ENCODE measurements around the gene NELFB. TPM values are rescaled to one million over a fixed set of nuclear protein-coding genes. Genes with fewer than 3 reads are reported as not detected.

Gene NELFB
- total RNA-seq, 1 donor from 2014 or later: 61.9 TPM

DNA sequence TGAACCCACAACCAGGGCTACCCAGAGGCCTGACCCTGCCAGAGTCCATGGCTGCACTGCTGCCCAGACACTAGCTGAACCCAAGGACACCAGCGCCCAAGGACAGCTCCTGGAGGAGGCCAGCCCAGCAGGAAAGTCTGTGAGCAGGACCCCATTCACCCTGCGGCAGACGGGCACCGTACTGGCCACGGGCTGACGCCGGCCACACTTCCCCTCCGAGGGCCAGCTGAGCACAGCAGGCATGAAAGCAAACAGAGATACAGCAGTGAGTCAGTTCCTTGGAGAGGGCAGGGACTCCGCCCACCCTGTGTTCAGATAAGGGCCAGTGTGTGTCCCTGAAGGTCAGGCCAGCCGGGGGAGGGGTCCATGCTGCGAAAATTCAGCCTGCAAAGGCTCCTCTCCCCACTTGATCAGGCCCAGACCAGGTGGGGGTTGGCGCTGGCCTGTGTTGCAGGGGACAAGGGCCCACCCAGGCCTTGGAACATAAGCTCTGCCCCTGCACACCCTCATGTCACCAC is 36.3 kb upstream of the NELFB start:
- Mint-ChIP-seq H3K27ac (peak overlapping the region; percentile 43), H3K36me3 (no peaks in the 10 kb centered on the region), H3K4me3 (peak overlapping the region; percentile 31), H3K27me3 (no peaks in the 10 kb centered on the region), H3K9me3 (no peaks in the 10 kb centered on the region), H3K4me1 (ENCODE audit: unreplicated experiment) (peaks cover 3% of the 10 kb centered on the region)
- TF ChIP-seq CTCF (conservative IDR thresholded peaks at IDR 0.05): no peak
- no peak for DNase-seq (ENCODE audit: extremely low spot score, unreplicated experiment)

DNA sequence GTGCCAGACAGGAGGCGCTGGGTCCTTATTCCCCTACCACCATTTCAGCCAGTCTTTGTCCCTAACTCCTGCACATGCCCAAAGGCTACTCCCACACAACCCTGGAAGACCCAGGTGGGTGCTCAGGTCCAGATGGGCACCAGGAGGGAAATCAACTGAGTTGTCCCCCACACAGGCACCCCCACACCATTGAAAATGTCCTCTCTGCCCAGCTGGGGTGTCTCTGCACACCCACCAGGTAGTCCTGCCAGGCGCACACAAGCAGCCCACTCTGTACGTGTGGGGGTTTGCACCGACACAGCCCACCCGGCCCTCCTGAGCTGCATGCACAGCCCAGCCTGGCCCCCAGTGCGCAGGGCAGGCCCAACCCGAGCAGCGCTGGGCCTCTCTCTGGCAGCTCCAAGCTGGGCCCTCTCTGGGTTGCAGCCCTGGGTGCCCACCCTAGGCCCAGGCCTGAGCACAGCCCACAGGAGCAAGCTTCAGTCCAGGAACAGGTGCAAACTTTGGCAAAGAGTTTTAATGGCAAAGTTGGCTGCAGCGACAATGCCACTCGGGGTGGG is 35.3 kb upstream of the NELFB start:
- no peaks in the 10 kb centered on the region for H3K27me3 Mint-ChIP-seq
- H3K4me1 Mint-ChIP-seq (ENCODE audit: unreplicated experiment): peaks cover 3% of the 10 kb centered on the region
- DNase-seq (ENCODE audit: extremely low spot score, unreplicated experiment): no peak
- H3K4me3 Mint-ChIP-seq: peak overlapping the region; percentile 58
- H3K36me3 Mint-ChIP-seq: no peaks in the 10 kb centered on the region
- no peak overlapping the region for H3K27ac Mint-ChIP-seq
- no peak for TF ChIP-seq CTCF (conservative IDR thresholded peaks at IDR 0.05)
- no peaks in the 10 kb centered on the region for H3K9me3 Mint-ChIP-seq

- Mint-ChIP-seq H3K27ac (no peak overlapping the region), H3K36me3 (no peaks in the 10 kb centered on the region), H3K4me3 (peak overlapping the region; percentile 58), H3K9me3 (no peaks in the 10 kb centered on the region), H3K4me1 (ENCODE audit: unreplicated experiment) (peaks cover 3% of the 10 kb centered on the region), H3K27me3 (no peaks in the 10 kb centered on the region)
- DNase-seq (ENCODE audit: extremely low spot score, unreplicated experiment): no peak
- no peak for TF ChIP-seq CTCF (conservative IDR thresholded peaks at IDR 0.05)
Measured at GRCh38 chr9:137220317-137221094, 34.6 kb upstream of the NELFB start.

DNA sequence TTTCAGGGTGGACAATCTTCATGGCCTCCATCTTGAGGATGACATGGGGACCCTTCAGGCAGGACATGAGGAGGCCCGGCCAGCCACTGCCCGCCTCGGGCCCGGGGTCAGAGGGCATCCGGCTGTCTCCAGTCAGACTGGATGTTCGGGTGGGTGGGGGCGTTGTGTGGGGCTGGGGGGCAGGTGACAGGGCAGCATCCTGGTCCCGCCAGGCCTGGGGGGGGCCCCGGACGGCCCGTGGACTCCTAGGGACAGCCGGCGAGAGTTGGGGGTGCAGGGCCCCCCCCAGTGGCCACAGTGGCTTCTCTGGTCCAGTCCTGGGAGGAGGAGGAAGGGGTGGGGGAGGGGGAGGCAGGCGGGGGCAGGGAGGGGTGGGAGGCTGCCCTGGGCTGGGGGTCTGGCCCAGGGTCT is 34.0 kb upstream of the NELFB start:
- H3K27ac Mint-ChIP-seq: no peak overlapping the region
- no peak for DNase-seq (ENCODE audit: extremely low spot score, unreplicated experiment)
- no peaks in the 10 kb centered on the region for H3K27me3 Mint-ChIP-seq
- H3K36me3 Mint-ChIP-seq: no peaks in the 10 kb centered on the region
- TF ChIP-seq CTCF (conservative IDR thresholded peaks at IDR 0.05): no peak
- peaks cover 3% of the 10 kb centered on the region for H3K4me1 Mint-ChIP-seq (ENCODE audit: unreplicated experiment)
- H3K9me3 Mint-ChIP-seq: no peaks in the 10 kb centered on the region
- peak overlapping the region; percentile 39 for H3K4me3 Mint-ChIP-seq

DNA sequence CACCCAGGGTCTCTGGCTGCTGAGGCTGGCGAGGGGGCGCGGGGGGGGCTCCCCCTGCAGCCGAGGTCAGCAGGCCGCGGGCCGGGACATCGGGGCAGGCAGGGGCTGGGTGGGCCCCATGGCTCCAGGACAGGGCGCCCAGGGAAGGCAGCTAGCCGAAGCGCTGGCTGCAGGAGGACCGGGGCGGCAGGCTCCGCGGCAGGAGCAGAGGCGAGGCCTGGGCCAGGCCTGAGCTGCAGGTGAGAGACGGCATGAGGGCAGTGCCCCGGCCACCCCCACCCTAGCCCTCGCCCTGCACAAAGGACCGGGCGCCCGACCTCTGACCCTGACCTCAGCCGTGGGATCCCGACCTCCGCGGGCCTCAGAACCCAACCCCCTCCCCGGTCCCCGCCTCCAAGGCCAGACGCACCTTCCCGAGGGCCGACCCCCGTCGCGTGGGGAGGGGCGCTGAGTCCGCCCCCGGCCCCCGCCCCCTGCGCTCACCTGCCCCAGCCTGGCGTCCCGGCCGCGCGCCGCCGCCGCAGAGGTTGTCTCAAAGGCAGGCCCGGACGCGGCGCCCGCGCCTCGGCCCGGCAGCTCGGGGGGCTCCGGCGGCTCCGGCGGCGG is 33.5 kb upstream of the NELFB start:
- Mint-ChIP-seq H3K4me1 (ENCODE audit: unreplicated experiment) (peaks cover 3% of the 10 kb centered on the region), H3K9me3 (no peaks in the 10 kb centered on the region), H3K36me3 (no peaks in the 10 kb centered on the region), H3K4me3 (no peak overlapping the region), H3K27me3 (no peaks in the 10 kb centered on the region), H3K27ac (no peak overlapping the region)
- no peak for TF ChIP-seq CTCF (conservative IDR thresholded peaks at IDR 0.05)
- no peak for DNase-seq (ENCODE audit: extremely low spot score, unreplicated experiment)
